Measurements from ENCODE around the gene STC2.
A peak's percentile ranks its signal among the peaks of the same experiment; 100 is the strongest.
"Not testable (repeated sequence)": the region's sequence is repeated elsewhere in the genome, so short reads cannot be mapped to it uniquely, and the experiment has no call there.

The STC2 gene

GRCh38 chr5:173293817-173294672 lies 34.2 kb downstream of the STC2 start:
- DNase-seq: peak in 1 of 2 experiments; percentile 76

- no peak for DNase-seq
Measured at GRCh38 chr5:173291722-173292658, 36.2 kb downstream of the STC2 start.

GRCh38 chr5:173290477-173291131 lies 37.6 kb downstream of the STC2 start:
- no peak for DNase-seq

- no peak for DNase-seq
Measured at GRCh38 chr5:173289372-173289771, 38.8 kb downstream of the STC2 start.

GRCh38 chr5:173288632-173289031 lies 39.6 kb downstream of the STC2 start:
- DNase-seq: no peak

GRCh38 chr5:173287086-173287485 lies 41.1 kb downstream of the STC2 start:
- no peak for DNase-seq

- DNase-seq: not testable (repeated sequence)
Measured at GRCh38 chr5:173284343-173284958, 43.8 kb downstream of the STC2 start.

GRCh38 chr5:173283318-173284288 lies 44.6 kb downstream of the STC2 start:
- DNase-seq: peak; percentile 32 to 73

- DNase-seq: no peak
Measured at GRCh38 chr5:173282916-173283315, 45.3 kb downstream of the STC2 start.

- peak in 1 of 2 experiments; percentile 6 for DNase-seq
Measured at GRCh38 chr5:173281910-173282309, 46.3 kb downstream of the STC2 start.

GRCh38 chr5:173279166-173279565 lies 49.0 kb downstream of the STC2 start:
- DNase-seq: no peak

- no peak for DNase-seq
Measured at GRCh38 chr5:173278641-173279040, 49.6 kb downstream of the STC2 start.

GRCh38 chr5:173278172-173278571 lies 50.0 kb downstream of the STC2 start:
- DNase-seq: no peak

- DNase-seq: no peak
Measured at GRCh38 chr5:173274771-173275170, 53.4 kb downstream of the STC2 start.

- no peak for DNase-seq
Measured at GRCh38 chr5:173271419-173271818, 56.8 kb downstream of the STC2 start.

GRCh38 chr5:173268750-173269432 lies 59.3 kb downstream of the STC2 start:
- DNase-seq: no peak

- DNase-seq: no peak
Measured at GRCh38 chr5:173265433-173265832, 62.8 kb downstream of the STC2 start.
